Astrocyte (in vitro differentiated cells and primary cell): Measurements from ENCODE around the gene ZC3HAV1.

Experiments used
- EZH2 ChIP-seq: IDR thresholded peaks from 2 replicates; pipeline ENCODE4 v1.6.1; 2012; ENCODE audit warnings: mild to moderate bottlenecking, low read length, inconsistent platforms; ENCODE audit not compliant: insufficient read depth
- TF ChIP-seq, protein P1 (sequence below): IDR thresholded peaks from 2 replicates; pipeline ENCODE4 v1.5.1; 2011; ENCODE audit warnings: low read depth, mild to moderate bottlenecking, inconsistent platforms, low read length, moderate library complexity; ENCODE audit not compliant: insufficient read depth

- TF ChIP-seq, protein P1, sequence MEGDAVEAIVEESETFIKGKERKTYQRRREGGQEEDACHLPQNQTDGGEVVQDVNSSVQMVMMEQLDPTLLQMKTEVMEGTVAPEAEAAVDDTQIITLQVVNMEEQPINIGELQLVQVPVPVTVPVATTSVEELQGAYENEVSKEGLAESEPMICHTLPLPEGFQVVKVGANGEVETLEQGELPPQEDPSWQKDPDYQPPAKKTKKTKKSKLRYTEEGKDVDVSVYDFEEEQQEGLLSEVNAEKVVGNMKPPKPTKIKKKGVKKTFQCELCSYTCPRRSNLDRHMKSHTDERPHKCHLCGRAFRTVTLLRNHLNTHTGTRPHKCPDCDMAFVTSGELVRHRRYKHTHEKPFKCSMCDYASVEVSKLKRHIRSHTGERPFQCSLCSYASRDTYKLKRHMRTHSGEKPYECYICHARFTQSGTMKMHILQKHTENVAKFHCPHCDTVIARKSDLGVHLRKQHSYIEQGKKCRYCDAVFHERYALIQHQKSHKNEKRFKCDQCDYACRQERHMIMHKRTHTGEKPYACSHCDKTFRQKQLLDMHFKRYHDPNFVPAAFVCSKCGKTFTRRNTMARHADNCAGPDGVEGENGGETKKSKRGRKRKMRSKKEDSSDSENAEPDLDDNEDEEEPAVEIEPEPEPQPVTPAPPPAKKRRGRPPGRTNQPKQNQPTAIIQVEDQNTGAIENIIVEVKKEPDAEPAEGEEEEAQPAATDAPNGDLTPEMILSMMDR = no peak
- no peak for TF ChIP-seq EZH2
These were observed 29.6 kb upstream of the ZC3HAV1 start for GRCh38 chr7:139139150-139139549.
